ENCODE results near the gene RALGAPB.
"Not testable (repeated sequence)": the region's sequence is repeated elsewhere in the genome, so short reads cannot be mapped to it uniquely, and the experiment has no call there.

Gene RALGAPB

DNA sequence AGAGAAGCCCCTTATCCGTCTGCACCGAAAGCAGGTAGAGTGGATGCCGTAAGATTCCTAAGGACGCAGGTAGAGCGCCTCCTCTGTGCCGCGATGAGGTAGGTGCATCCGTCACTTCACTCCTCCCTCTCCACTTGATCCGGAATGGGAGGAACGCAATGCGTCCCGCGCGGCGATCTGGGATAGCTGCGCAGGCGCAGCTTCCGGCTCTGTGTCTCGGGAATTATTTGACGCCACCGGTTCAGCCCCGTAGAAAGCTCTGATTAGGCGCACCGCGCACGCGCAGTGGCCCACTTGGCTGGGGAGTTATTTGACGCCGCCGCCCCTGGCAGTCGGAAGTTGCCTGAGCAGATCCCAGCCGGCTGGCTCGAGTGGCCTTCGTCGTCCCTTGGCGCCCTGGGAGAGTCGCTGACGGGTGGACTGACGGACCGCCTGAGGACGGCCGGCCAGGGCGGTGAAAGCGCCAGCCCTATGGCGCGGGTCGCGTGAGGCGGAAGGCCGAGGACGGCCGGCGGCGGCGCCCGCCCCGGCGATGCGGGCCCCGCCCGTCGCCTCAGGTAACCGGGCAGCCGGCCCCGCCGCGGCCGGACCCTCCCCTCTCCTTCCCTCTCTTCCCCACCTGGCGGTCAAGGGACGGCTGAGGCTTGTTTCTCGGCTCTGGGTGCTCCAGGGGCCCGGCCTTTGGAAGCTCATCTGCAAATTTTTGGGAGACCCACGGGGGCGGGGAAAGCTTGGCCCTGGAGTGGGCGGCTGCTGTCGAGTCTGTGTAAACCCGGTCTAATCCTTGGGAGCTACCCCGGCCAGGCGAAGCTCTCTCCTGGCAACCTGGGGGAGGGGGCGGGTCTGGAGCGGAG lies at the start of gene RALGAPB:
Gene RALGAPB, plus strand, starts transcription at position 331 of the 854 bp plus-strand sequence. CDS start 15,590 bp downstream, outside the sequence.
- peak; percentile 98 for DNase-seq

DNA sequence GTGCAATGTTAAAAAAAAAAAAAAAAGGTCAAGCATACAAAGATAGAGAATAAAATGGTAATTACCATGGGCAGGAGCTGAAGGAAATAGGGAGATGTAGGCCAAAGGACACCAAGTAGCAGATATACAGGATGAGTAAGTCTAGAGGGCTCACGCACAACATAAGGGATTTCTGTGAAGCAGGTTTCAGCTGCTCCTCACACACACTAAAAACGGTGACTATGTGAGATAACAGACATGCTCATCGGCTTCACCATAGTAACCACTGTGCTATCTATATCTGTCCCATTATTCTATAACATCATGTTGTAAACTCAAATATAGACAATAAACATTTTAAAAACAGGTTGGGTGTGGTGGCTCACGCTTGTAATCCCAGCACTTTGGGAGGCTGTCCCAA lies 49.1 kb upstream of the RALGAPB start:
- DNase-seq: no peak

DNA sequence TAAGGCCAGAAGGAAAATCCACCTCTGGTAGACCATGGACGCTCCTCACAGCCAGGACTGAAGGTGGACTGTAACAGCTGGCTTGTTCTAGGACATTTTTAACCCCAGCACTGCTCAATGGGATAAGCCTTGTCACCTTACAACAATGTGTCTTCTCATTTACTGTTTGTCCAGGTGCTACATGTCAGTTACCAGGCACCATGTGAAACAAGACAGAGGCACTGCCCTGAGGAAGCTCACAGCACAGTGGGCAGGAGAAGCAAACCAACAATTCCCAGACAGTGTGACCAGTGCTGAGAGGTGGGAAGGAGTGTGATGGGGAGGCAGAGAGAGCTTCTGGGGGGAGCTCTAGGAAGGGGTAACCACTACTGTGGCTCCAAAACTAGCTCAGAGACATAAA lies 48.2 kb upstream of the RALGAPB start:
- DNase-seq: no peak

DNA sequence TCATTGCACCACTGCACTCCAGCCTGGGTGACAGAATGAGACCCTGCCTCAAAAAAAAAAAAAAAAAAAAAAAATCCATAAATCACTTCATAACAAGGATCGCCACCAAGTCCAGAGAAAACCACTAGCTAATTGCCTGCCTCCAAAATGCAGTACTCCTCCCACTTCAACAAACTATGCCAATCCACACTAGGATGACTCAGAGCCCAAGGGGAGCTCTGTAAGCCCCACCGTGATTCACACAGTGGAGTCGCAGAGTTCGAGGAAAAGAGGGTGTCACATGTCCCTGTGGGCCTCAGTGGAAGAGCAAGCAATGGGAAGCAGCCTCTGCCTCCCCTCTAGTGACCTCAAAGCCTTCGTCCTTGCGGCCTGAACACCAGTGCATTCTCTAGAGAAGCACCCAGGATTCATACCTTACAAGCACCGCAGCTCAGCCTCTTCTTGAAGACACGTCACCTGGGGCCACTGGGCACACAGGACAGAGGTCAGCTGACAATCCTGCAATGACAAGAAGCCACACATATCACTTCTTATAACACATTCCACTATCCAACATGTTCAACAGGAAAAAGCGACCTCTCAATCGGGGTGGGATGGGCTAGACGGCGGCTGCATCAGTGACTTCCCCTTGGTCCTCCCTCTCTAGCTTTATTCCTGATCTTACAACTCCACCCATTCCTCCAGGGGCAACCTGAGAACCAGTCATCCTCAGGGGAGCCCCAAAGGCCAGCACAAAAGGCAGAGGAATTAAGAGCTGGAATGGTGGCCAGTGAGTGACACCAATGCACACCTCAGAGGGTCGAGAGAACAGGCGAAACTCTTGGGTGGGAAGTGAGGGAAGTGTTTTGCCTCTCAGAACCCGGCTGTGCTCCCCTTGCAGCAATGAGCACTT lies 46.4 kb upstream of the RALGAPB start:
- DNase-seq: peak; percentile 43

DNA sequence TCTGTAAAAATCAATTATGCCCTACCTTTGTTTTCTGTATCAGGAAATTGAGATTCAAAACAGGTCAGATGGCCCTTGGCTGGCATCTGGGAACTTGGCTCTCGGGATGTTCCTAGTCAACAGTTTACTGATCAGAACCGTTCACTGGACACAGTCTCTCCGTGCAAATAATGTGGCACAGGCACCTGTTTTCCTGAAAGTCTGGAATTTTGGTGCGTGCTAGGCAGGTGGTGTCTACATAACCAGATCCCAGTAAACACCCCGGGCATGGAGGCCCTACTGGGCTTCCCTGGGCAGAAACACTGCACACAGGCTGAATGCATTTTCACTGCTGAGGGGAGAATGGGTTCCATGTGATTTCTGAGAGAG lies 45.0 kb upstream of the RALGAPB start:
- no peak for DNase-seq

DNA sequence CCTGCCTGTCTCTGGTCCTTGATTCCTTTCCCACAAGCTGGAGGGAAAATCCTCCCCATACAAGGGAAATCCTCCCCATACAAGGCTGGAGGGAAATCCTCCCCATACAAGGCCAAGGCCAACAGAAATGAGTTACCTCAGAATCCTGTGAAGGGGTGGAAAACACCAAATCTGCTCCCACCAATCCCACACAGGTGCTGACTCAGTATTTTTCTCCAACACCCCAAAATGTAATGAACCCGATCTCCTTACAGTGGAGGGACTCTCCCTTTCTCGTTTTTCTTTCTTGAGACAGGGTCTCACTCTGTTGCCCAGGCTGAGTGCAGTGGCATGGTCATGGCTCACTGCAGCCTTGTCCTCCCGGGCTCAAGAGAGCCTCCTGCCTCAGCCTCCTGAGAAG lies 43.8 kb upstream of the RALGAPB start:
- no peak for DNase-seq

DNA sequence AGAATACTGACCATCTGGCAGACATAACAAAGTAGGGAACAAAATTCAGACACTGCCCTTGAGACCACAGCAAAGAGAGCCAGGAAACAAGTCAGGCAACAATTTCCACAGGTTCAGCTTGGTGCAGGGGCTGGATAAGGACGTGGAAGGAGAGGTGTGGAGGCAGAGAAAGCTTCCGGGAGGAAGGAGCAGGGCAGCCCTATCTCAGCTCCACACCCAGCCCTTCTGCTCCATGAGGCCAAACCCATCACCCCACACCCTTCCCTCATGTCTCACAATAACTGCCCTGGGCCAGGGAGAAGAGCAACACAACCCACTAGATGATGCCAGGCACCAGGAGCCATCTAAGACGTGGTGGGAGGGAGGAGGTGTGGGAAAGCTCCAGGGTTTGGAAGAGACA lies 43.3 kb upstream of the RALGAPB start:
- DNase-seq: no peak

DNA sequence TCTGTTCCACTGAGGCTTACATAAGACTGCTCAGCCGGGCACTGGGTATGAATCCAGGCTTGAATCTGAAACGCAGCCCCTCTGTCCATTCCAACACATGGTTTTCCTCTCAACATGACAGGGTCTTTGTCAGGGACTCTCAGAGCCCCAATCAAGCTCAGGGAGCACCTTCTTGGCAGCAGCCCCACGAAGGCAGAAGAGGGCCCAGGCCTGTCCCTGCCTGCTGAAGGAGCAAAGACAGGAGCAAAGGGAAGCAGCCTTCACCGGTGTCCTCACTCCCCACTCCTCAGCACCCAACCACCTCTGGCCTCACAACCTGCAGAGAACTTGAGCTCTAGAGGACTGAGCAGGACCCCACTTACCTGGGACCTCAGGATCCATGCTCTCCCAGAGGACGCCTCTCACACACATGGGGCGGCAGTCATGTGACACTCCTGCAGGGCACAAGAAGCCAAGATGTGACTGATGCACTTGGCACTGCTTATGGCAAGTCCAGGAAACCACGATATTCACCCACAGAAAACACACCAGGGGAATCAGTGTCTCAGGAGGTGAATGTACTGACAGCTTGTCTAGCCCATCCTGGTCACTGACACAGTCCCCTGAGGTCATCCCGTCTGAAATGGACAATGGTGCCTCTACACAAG lies 41.8 kb upstream of the RALGAPB start:
- DNase-seq: no peak

DNA sequence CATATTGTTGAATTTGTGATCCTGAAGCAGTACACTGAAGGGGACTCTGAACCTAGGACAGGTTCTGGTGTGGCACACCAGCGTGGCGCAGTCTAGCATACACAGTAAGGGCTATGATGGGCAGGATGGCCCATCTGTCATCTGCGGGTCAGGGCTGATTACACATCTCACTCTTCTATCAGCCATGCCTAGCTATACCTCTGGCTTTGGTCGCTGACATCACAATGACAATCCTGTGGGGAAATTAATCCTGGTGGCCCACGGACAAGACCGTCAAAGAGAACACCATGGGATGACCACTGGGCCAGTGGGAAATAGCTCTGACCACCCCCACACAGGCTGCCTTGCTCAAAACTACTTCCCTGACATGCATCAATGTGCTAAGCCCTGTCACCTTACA lies 40.4 kb upstream of the RALGAPB start:
- DNase-seq: no peak

DNA sequence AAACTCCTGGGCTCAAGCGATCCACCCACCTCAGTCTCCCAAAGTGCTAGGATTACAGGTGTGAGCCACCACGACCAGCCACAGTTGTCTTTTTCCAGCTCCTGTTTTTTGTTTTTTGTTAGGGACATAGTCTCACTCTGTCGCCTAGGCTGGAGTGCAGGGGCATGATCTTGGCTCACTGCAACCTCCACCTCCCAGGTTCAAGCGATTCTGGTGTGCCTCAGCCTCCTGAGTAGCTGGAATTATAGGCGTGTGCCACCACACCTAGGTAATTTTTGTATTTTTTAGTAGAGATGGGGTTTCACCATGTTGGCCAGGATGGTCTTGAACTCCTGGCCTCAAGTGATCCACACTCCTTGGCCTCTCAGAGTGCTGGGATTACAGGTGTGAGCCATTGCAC lies 39.8 kb upstream of the RALGAPB start:
- not testable (repeated sequence) for DNase-seq

DNA sequence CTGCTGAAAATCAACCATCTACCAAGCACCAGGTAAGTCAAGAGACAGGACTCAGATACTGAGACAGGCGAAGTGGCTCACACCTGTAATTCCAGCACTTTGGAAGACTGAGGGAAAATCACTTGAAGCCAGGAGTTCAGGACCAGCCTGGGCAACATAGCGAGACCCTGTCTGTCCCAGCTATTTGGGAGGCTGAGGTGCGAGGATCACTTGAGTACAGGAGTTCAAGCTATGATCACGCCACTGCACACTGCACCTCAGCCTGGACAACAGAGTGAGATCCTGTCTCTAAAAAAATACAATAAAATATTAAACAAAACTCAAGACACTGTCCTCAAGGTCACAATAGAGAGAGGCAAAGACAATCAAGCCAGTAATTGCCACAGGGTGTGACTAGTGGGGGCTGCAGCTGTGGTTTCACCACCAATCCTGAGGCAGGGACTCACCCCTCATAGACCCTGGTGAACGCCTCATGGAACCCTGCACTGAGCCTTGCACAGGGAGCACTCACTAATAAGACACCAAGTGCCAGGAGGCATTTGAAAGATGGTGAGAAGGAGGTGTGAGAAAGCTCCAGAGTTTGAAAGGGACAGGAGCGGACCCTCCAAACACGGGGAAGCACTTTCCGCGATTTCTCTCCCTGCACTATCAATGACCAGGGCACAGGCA lies 39.2 kb upstream of the RALGAPB start:
- DNase-seq: no peak

DNA sequence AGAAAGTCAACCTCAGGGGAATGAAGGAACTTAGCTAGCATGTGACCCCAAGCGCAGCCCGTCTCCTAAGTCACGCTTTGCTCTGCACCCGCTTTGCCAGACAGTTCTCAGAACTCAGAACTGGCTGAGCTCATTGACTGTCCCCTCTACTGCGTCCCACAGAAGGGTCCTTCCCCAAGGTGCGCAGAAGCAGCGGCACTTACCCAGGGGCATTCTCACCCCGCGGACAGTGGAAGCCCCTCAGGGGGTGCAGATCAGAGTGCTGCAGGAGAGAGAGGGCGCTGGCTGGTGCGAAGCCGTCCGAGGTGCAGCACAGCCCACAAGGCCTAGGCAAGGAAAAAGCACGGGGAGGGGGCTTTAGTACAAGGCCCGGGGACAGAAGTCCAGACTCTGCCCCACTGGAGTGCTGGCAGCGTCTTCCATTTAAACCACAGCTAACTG lies 38.3 kb upstream of the RALGAPB start:
- DNase-seq: no peak

DNA sequence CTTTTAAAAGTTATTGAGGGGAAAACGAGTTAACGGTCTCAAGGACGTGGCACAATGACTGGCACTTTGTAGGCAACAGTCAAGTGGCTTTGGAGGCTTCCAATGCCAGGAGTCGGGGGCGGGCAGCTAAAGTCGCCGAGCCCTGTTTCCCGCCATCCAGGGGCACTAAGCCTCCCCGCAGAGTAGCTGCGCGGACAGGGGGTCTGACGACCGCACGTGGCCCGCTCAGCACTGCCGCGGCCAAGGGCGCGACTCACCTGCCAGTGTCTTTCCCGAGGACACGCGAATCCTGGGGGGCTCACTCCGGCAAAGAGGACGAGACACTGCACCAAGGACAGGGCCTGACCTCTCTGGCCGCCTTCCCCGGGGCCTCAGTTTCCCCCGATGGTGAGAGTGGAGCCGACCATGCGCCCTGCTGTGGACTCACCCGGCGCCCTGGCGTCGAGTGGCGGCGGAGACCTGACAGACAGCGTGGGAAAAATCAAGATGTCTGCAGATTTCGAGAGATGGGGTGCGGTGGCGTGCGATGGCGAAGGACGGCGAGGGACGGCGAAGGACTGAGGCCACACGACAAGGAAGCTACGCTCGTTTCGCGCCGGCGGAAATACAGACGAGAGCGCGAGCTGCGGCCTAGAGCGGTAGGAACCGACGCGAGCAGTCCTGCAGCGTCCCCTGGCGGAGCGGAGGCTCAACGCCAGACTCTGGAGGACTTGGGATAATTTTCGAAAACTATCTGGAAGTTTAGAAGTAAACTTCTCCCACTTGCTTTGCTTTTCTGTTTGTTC lies 37.7 kb upstream of the RALGAPB start, which contains the start of gene SNHG17:
Gene SNHG17, minus strand, starts transcription at position 559 of the 785 bp plus-strand sequence.
- DNase-seq: peak; percentile 68

DNA sequence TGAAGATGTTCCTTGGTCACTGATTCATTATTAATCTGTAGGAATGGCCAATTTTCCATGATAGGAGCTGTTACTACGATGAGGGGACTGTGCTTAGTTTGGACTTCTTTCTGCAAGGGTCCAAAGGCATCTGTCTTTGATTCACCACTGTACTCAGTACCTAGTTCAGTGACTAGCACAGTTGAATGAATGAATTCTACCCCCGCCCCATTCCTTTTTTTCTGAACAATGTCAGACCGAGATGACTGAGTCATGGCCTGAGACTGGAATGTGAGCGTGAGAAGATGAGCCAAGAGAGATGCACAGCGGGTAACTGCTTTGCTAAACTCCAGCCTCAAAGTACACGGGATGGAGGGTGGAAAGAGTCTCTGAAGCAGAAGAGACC lies 37.1 kb upstream of the RALGAPB start:
- no peak for DNase-seq

DNA sequence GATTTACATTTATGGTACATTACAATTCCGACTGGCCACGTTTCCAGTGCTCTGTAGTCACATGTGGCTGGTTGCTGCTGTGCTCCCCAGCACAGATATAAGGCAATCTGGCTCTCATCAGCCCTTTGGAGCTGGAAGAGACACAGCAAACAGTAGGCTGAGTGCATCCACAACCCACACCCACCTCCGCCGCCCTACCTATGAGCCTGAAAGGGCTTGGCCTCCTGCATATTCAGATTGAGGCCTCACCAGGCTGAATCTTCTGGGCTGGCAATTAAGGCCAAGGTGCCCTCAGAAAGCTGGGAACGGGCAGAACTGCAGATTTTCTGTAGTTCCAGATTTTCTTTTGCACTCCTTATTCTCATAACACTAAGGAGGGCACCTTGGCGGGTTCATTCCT lies 34.8 kb upstream of the RALGAPB start:
- no peak for DNase-seq

DNA sequence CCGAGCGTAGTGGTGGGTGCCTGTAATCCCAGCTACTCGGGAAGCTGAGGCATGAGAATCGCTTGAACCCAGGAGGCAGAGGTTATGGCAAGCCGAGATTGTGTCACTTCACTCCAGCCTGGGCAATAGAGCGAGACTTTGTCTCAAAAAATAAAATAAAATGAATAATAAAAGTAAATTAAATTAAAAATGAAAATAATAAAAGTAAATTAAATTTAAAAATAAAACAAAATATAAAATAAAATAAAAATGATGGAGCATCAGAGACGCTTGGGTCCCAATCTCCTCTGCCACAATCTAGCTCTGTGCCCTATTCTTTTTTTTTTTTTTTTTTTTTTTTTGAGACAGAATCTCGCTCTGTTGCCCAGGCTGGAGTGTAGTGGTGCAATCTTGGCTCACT lies 31.5 kb upstream of the RALGAPB start:
- not testable (repeated sequence) for DNase-seq

DNA sequence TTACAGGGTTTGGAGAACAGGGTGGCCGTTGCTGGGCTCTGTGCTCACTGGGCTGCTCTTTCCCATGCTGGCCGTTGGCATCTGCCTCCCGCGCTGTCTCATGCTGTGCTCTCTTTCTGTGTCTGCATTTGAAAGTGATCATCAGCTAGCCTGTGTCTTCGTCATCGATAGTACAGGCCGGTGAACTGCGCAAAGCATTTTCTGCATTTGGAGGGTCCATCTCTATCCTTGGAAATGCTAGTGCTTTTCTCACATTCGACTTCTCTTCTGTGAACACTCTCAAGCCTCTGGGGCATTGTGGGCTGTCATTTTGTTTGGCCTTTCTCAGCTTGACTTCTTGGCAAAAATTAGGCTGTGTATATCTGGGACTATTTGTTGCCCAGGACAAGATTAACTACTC lies 30.7 kb upstream of the RALGAPB start:
- no peak for DNase-seq

DNA sequence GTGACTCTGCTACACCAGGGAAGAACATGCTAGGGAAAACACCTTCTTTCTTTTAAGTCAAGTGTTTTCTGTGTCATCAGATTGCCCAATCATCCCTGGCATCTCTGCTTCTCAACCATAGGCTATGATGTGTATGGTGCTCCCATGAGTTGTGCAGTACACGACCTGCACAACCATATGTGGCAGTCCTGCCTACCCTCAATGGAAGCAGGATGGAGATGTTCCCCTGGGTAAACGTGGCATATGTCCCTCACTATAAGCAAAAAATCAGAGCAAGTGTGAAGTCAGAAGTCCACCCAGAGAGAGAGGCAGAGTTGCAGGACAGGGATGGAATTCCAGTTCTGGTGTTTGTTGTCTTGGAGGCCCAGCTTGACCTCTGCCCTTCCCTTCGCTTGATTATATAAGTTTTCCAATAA lies 27.3 kb upstream of the RALGAPB start:
- DNase-seq: no peak

DNA sequence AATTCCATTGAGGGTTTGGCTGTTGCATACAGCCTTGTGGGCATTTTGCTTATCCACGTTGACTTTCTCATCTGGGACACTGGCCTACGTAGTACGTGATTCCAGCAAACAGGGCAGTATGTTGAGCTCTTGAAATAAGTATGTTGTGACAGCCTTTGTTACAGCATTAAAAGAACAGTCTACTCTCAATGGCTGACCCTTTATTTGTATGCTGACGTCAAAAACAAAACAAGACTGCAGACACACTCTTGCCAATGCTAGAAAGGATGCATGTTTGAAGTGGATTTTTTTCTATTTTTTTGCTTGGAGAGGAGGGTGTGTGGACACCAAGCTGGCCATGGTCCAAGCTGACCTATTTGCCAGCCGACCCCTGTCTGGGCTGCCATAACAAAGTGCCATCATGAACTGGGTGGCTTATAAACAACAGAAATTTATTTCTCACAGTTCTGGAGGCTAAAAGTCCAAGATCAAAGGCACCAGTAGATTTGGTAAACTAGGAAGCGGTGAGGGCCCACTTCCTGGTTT lies 26.7 kb upstream of the RALGAPB start:
- DNase-seq: no peak

DNA sequence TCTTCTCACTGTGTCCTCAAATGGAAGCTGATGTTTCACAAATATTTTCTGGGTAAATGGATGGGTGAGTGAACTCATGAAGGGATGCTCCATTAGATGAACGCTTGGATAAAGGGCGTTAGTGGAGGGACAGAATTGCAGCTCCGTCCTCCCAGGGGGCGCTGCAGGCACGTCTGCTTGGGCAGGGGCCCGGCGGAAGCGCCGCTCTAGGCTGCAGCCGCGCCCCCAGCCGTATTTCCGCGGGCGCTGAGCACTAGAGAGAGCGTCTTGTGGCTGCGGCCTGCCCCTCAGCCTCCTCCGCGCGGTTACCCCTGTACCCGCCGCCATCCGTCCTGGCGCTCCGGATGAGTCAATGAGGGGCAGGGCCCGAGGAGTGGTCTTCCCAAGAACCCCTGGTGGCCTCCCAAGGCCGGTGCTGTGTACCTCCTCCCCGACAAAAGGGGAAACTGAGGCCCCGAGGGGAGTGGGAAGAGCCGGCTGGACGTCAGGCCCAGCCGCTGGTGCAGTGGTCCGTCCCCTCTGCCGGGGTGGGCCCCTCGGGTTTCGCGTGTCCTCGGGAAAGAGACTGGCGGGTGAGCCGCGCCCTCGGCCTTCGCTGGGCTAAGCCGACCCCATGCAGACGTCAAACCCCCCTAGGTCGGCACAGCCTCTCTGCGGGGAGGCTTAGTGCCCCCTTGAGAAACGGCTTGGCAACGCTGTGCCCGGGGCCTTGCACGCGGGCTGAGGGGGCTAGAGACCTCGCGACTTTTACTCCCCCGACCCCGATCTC lies 26.0 kb upstream of the RALGAPB start:
- DNase-seq: peak; percentile 80

DNA sequence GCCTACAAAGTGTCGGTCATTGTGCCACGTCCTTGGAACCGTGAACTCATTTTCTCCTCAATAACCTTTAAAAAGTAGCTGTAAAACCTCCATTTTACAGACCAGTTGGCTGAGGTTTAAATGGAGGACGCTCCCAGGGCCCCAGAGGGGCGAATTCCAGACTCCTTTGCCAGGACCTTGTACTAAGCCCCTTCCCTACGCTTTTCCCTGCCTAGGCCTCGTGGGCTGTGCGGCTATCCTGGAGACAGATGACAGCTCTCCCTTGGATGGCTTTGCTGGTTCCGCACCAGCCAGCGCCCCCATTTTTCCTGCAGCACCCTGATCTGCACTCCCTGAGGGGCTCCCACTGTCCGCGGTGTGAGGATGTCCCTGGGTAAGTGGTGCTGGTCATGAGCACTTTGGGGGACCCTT lies 25.4 kb upstream of the RALGAPB start:
- DNase-seq: no peak
